ENCODE measurements around the gene AKR1B1.

The AKR1B1 gene

GRCh38 chr7:134422638-134423037, 36.3 kb downstream of the AKR1B1 start:
- in situ Hi-C loops (cut with HindIII; ENCODE audit: low sequenced_read_pairs): no loop called here

- in situ Hi-C loops (cut with HindIII; ENCODE audit: low sequenced_read_pairs): no loop called here
Observed at GRCh38 chr7:134422008-134422407, 36.9 kb downstream of the AKR1B1 start.

- in situ Hi-C loops (cut with HindIII; ENCODE audit: low sequenced_read_pairs): no loop called here
Observed at GRCh38 chr7:134420424-134421125, 38.3 kb downstream of the AKR1B1 start.

- in situ Hi-C loops (cut with HindIII; ENCODE audit: low sequenced_read_pairs): no loop called here
Observed at GRCh38 chr7:134419875-134420274, 39.0 kb downstream of the AKR1B1 start.

- in situ Hi-C loops (cut with HindIII; ENCODE audit: low sequenced_read_pairs): no loop called here
Observed at GRCh38 chr7:134419085-134419484, 39.8 kb downstream of the AKR1B1 start.

- in situ Hi-C loops (cut with HindIII; ENCODE audit: low sequenced_read_pairs): no loop called here
Observed at GRCh38 chr7:134415700-134416099, 43.2 kb downstream of the AKR1B1 start.

GRCh38 chr7:134414109-134414508, 44.8 kb downstream of the AKR1B1 start:
- in situ Hi-C loops (cut with HindIII; ENCODE audit: low sequenced_read_pairs): no loop called here

GRCh38 chr7:134407311-134407710, 51.6 kb downstream of the AKR1B1 start:
- in situ Hi-C loops (cut with HindIII; ENCODE audit: low sequenced_read_pairs): no loop called here

- in situ Hi-C loops (cut with HindIII; ENCODE audit: low sequenced_read_pairs): no loop called here
Observed at GRCh38 chr7:134406431-134406830, 52.5 kb downstream of the AKR1B1 start.

GRCh38 chr7:134405299-134405698, 53.6 kb downstream of the AKR1B1 start:
- in situ Hi-C loops (cut with HindIII; ENCODE audit: low sequenced_read_pairs): no loop called here

- in situ Hi-C loops (cut with HindIII; ENCODE audit: low sequenced_read_pairs): no loop called here
Observed at GRCh38 chr7:134403062-134403461, 55.8 kb downstream of the AKR1B1 start.

- in situ Hi-C loops (cut with HindIII; ENCODE audit: low sequenced_read_pairs): no loop called here
Observed at GRCh38 chr7:134400859-134401258, 58.0 kb downstream of the AKR1B1 start.

- in situ Hi-C loops (cut with HindIII; ENCODE audit: low sequenced_read_pairs): no loop called here
Observed at GRCh38 chr7:134396031-134396430, 62.9 kb downstream of the AKR1B1 start.

- in situ Hi-C loops (cut with HindIII; ENCODE audit: low sequenced_read_pairs): no loop called here
Observed at GRCh38 chr7:134395604-134396003, 63.3 kb downstream of the AKR1B1 start.

- in situ Hi-C loops (cut with HindIII; ENCODE audit: low sequenced_read_pairs): no loop called here
Observed at GRCh38 chr7:134394056-134394455, 64.8 kb downstream of the AKR1B1 start.

All from DLD1 (cell line).